Spleen (tissue), 7 donors: Measurements from ENCODE around the gene LINC00305.

Source experiments
- POLR2AphosphoS5 ChIP-seq, 3 donors: sonication (generic); formaldehyde crosslinking; IDR thresholded peaks; one replicate each; pipeline ENCODE4 v1.5.1; 2017; ENCODE audit warnings: antibody characterized with exemption in 3 of 3
- TF ChIP-seq, protein P1 (sequence below), 11 experiments: fragments of 200-600 bp in 7 of 11; fragments of 450-650 bp in 4 of 11; sonication (generic) in 4 of 11; IDR thresholded peaks in 8 of 11; conservative IDR thresholded peaks in 3 of 11; 1 replicate in 7 of 11; 2 replicates in 4 of 11; pipeline versions ENCODE4 v1.4.0 to v1.8.0; 2016 to 2021; ENCODE audit warnings: antibody characterized with exemption in 11 of 11, inconsistent platforms in 4 of 11, mild to moderate bottlenecking in 1 of 11
- donor health status: DM: no; HTN: no; CAD: no; lungs with moderate emphysema.
- donor health status: DM: no; HTN: no; CAD: no.
- donor health status: DM: no; HTN: no; CAD: no.

DNA sequence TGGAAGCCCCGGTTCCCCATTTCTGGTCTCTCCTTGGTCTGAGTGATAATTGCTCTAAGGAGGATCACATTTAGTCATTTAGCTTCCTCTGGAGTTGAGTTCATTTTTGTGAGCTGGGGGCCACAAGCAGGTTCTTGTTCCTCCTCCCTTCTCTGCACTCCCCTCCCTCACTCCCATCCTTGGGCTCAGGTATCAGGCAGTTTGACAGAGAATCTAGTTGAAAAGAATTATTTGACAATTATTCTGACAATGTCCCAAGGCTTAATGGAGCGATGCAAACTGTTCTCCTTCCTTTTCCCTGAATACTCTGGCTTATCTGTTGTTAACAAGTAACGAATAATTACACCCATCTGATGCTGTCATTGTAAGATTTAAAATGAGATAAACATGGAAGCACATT lies 117.5 kb downstream of the LINC00305 start:
- TF ChIP-seq, protein P1, sequence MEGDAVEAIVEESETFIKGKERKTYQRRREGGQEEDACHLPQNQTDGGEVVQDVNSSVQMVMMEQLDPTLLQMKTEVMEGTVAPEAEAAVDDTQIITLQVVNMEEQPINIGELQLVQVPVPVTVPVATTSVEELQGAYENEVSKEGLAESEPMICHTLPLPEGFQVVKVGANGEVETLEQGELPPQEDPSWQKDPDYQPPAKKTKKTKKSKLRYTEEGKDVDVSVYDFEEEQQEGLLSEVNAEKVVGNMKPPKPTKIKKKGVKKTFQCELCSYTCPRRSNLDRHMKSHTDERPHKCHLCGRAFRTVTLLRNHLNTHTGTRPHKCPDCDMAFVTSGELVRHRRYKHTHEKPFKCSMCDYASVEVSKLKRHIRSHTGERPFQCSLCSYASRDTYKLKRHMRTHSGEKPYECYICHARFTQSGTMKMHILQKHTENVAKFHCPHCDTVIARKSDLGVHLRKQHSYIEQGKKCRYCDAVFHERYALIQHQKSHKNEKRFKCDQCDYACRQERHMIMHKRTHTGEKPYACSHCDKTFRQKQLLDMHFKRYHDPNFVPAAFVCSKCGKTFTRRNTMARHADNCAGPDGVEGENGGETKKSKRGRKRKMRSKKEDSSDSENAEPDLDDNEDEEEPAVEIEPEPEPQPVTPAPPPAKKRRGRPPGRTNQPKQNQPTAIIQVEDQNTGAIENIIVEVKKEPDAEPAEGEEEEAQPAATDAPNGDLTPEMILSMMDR (IDR thresholded peaks at IDR 0.05 in 8 of 11, conservative IDR thresholded peaks at IDR 0.05 in 3 of 11): no peak
- no peak for TF ChIP-seq POLR2AphosphoS5 (IDR thresholded peaks at IDR 0.05)
